Osteoblast (primary cell): Measurements from ENCODE around the gene IGF2R. TPM values are rescaled to one million over a fixed set of nuclear protein-coding genes. Genes with fewer than 3 reads are reported as not detected.

ENCODE experiments used
- DNase-seq: peaks from one replicate; pipeline ENCODE4 v3.0.0; 2011; ENCODE audit warnings: low spot score, mixed read lengths; ENCODE audit not compliant: insufficient read length; ENCODE audit errors: missing footprints
- H2AFZ ChIP-seq: 2 replicates; pipeline ENCODE4 v1.6.0; 2011; ENCODE audit warnings: mild to moderate bottlenecking, low read length
- H3K27ac ChIP-seq: 2 replicates; pipeline ENCODE4 v1.5.1; 2011; ENCODE audit warnings: mild to moderate bottlenecking, low read depth, low read length, moderate library complexity
- H3K27me3 ChIP-seq: 2 replicates; pipeline ENCODE4 v1.6.0; 2012; ENCODE audit warnings: mild to moderate bottlenecking, control low read depth, inconsistent platforms, low read length, moderate library complexity; ENCODE audit not compliant: insufficient read depth
- H3K36me3 ChIP-seq: 2 replicates; pipeline ENCODE4 v1.5.1; 2011; ENCODE audit warnings: mild to moderate bottlenecking, low read length, control low read depth, moderate library complexity; ENCODE audit not compliant: insufficient read depth
- H3K4me1 ChIP-seq: 2 replicates; pipeline ENCODE4 v1.5.1; 2011; ENCODE audit warnings: mild to moderate bottlenecking, low read length, control low read depth, moderate library complexity; ENCODE audit not compliant: insufficient read depth
- H3K4me2 ChIP-seq: 2 replicates; pipeline ENCODE4 v1.6.0; 2011; ENCODE audit warnings: mild to moderate bottlenecking, low read length; ENCODE audit not compliant: insufficient read depth
- H3K4me3 ChIP-seq: fragments of 200-600 bp; sonication (generic); 3 replicates; pipeline ENCODE4 v1.5.1; 2012; ENCODE audit warnings: mild to moderate bottlenecking, low read length, inconsistent platforms; ENCODE audit not compliant: insufficient read depth
- H3K79me2 ChIP-seq: 2 replicates; pipeline ENCODE4 v1.6.0; 2012; ENCODE audit warnings: mild to moderate bottlenecking, low read length, control low read depth, inconsistent platforms; ENCODE audit not compliant: insufficient read depth
- H3K9me3 ChIP-seq: 2 replicates; pipeline ENCODE4 v1.5.1; 2011; ENCODE audit warnings: low read depth, low read length, control low read depth
- H4K20me1 ChIP-seq: 2 replicates; pipeline ENCODE4 v1.6.0; 2012; ENCODE audit warnings: mild to moderate bottlenecking, low read length, control low read depth; ENCODE audit not compliant: insufficient read depth
- CTCF ChIP-seq: IDR thresholded peaks from 2 replicates; pipeline ENCODE4 v1.5.1; 2011; ENCODE audit warnings: mild to moderate bottlenecking, low read depth, low read length, moderate library complexity; ENCODE audit errors: extremely low read depth
- total RNA-seq: library from RNA; depleted of rRNA; stranded (reverse); fragments of >200 nt; gene quantifications from 2 replicates; pipeline ENCODE4 v1.2.3, GENCODE V29; 2012

Gene IGF2R
- total RNA-seq, 1 donor = 174 TPM

GRCh38 chr6:160057080-160057479, 88.2 kb downstream of the IGF2R start:
- H4K20me1 ChIP-seq = peaks cover 3% of the 10 kb centered on the region
- peaks cover 74% of the 10 kb centered on the region for H3K36me3 ChIP-seq
- peaks cover 12% of the 10 kb centered on the region for H3K79me2 ChIP-seq
- no peak overlapping the region for H3K4me2 ChIP-seq
- H2AFZ ChIP-seq = no peak overlapping the region
- no peak overlapping the region for H3K27ac ChIP-seq
- H3K4me1 ChIP-seq = no peaks in the 10 kb centered on the region
- H3K9me3 ChIP-seq = no peaks in the 10 kb centered on the region
- no peak overlapping the region for H3K4me3 ChIP-seq
- DNase-seq = no peak
- H3K27me3 ChIP-seq = no peaks in the 10 kb centered on the region
- TF ChIP-seq CTCF = no peak

- no peak for TF ChIP-seq CTCF
These were observed 89.8 kb downstream of the IGF2R start for GRCh38 chr6:160058603-160059215.

GRCh38 chr6:160060221-160060620, 91.3 kb downstream of the IGF2R start:
- Histone ChIP-seq H3K4me1 (no peaks in the 10 kb centered on the region), H2AFZ (no peak overlapping the region), H3K79me2 (peaks cover 3% of the 10 kb centered on the region), H3K4me2 (no peak overlapping the region), H3K4me3 (no peak overlapping the region), H3K27ac (no peak overlapping the region), H3K9me3 (no peaks in the 10 kb centered on the region), H3K27me3 (no peaks in the 10 kb centered on the region), H3K36me3 (peaks cover 85% of the 10 kb centered on the region), H4K20me1 (no peaks in the 10 kb centered on the region)
- no peak for DNase-seq
- no peak for TF ChIP-seq CTCF

More at GRCh38 chr6:160058603-160059215, 89.8 kb downstream of the IGF2R start:
- peaks cover 3% of the 10 kb centered on the region for H4K20me1 ChIP-seq
- no peaks in the 10 kb centered on the region for H3K4me1 ChIP-seq
- H3K36me3 ChIP-seq = peaks cover 80% of the 10 kb centered on the region
- H2AFZ ChIP-seq = no peak overlapping the region
- no peak overlapping the region for H3K4me2 ChIP-seq
- peaks cover 12% of the 10 kb centered on the region for H3K79me2 ChIP-seq
- H3K9me3 ChIP-seq = no peaks in the 10 kb centered on the region
- no peak overlapping the region for H3K4me3 ChIP-seq
- DNase-seq = no peak
- H3K27me3 ChIP-seq = no peaks in the 10 kb centered on the region
- no peak overlapping the region for H3K27ac ChIP-seq

GRCh38 chr6:160060920-160061447, 92.1 kb downstream of the IGF2R start:
- DNase-seq = no peak
- Histone ChIP-seq H3K27me3 (no peaks in the 10 kb centered on the region), H3K4me1 (no peaks in the 10 kb centered on the region), H2AFZ (no peak overlapping the region), H3K4me2 (no peak overlapping the region), H3K9me3 (no peaks in the 10 kb centered on the region), H3K27ac (no peak overlapping the region), H3K4me3 (no peak overlapping the region), H4K20me1 (no peaks in the 10 kb centered on the region), H3K79me2 (no peaks in the 10 kb centered on the region), H3K36me3 (peaks cover 83% of the 10 kb centered on the region)
- TF ChIP-seq CTCF = no peak
